ENCODE data around the gene ANKRD39. TPM values are rescaled to one million over a fixed set of nuclear protein-coding genes. Genes with fewer than 3 reads are reported as not detected.

The ANKRD39 gene
- total and polyA plus RNA-seq, 2 of the 4 experiments (the other 2 are of a cell fraction): 12.5 to 17.0 TPM

DNA sequence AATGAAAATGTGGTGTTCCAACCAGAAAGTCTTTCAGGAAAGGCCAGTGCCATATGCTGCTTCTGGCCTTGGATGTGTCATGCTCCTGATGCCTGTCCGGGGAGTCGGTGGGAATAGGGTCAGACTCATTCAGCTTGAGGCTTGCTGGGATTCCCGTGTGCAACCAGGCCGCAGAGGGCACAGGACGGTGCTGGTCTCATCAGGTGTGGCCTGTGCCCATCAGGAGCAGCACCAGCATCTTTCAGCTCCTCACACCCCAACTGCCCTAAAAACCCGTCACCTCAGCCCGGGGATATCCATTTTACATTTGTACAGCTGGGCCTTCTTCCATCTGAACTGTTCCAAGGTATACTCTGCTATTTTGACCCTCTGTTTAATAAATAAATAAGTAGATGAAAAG lies 55.1 kb downstream of the ANKRD39 start:
- Histone ChIP-seq H2AFZ (replicated peaks; ENCODE audit: low read length, poor library complexity) (no peak overlapping the region), H4K20me1 (ENCODE audit: insufficient read depth, low read length) (no peaks in the 10 kb centered on the region), H3K4ac (ENCODE audit: low read depth, low read length) (no peak overlapping the region), H3K9me1 (ENCODE audit: insufficient read depth, low read length) (no peaks in the 10 kb centered on the region), H2BK20ac (ENCODE audit: low read depth, low read length) (no peak overlapping the region), H3K56ac (ENCODE audit: extremely low read depth, insufficient read depth, low read length) (no peak overlapping the region), H3K79me1 (ENCODE audit: low read depth in 1 of 2, low read length in 2 of 2) (no peaks in the 10 kb centered on the region), H3K4me1 (ENCODE audit: control insufficient read depth, insufficient read depth, low read length) (no peaks in the 10 kb centered on the region), H2AK9ac (replicated peaks; ENCODE audit: low read depth, low read length, poor library complexity) (no peak overlapping the region), H2BK120ac (ENCODE audit: low read depth, low read length) (no peak overlapping the region), H3K4me2 (ENCODE audit: low read depth, low read length) (no peak overlapping the region), H2BK15ac (ENCODE audit: low read depth, low read length) (no peak overlapping the region), H3K27ac (ENCODE audit: insufficient read depth, low read length) (no peak overlapping the region), H2AK5ac (ENCODE audit: low read depth, low read length) (no peak overlapping the region), H3K23ac (ENCODE audit: low read depth, low read length) (no peak overlapping the region), H3K9me3 (ENCODE audit: control insufficient read depth, insufficient read depth, low read length) (no peaks in the 10 kb centered on the region), H2BK5ac (ENCODE audit: low read depth, low read length, poor library complexity, severe bottlenecking) (no peak overlapping the region), H3K27me3 (ENCODE audit: control insufficient read depth, insufficient read depth, low read length) (no peaks in the 10 kb centered on the region), H3K36me3 (ENCODE audit: control insufficient read depth, insufficient read depth, low read length) (peaks cover 2% of the 10 kb centered on the region), H4K8ac (ENCODE audit: low read depth in 2 of 2, low read length in 2 of 2) (no peak overlapping the region), H3K4me3 (ENCODE audit: insufficient read depth, low read depth, low read length) (no peak overlapping the region), H3K9ac (ENCODE audit: low read depth, low read length) (no peak overlapping the region), H4K5ac (ENCODE audit: low read depth, low read length) (no peak overlapping the region), H4K91ac (ENCODE audit: insufficient read depth, low read depth, low read length) (no peak overlapping the region), H3K14ac (replicated peaks; ENCODE audit: low read depth, low read length) (no peak overlapping the region), H3K18ac (ENCODE audit: low read depth, low read length) (no peak overlapping the region)
- in situ Hi-C loops (cut with MboI; ENCODE audit: low sequenced_read_pairs) (no loop called here), intact Hi-C loops (cut with micrococcal nuclease) (loop anchor here (5.0 kb wide), 1 partner anchor 40 kb away; the partner anchor contains the start of gene CNNM4), dilution Hi-C loops (cut with HindIII; ENCODE audit: low sequenced_read_pairs, unreplicated experiment) (no loop called here)
- ChIA-PET POLR2A (ENCODE audit: unreplicated experiment) (no interaction called here), CTCF (no interaction called here)
- TF ChIP-seq RCOR1 (IDR thresholded peaks at IDR 0.05; ENCODE audit: insufficient replicate concordance, low read length) (no peak), CEBPB (IDR thresholded peaks at IDR 0.05; ENCODE audit: low read depth, low read length) (no peak), SMC3 (IDR thresholded peaks at IDR 0.05; ENCODE audit: low read depth, low read length) (no peak), MAZ (IDR thresholded peaks at IDR 0.05; ENCODE audit: borderline replicate concordance, low read depth, low read length) (no peak), RAD21 (IDR thresholded peaks at IDR 0.05; ENCODE audit: low read length) (no peak), MAFK (IDR thresholded peaks at IDR 0.05; ENCODE audit: low read depth, low read length) (no peak), BHLHE40 (IDR thresholded peaks at IDR 0.05; ENCODE audit: low read depth, low read length) (no peak), CHD1 (IDR thresholded peaks at IDR 0.05; ENCODE audit: low read depth, low read length) (no peak), RFX5 (IDR thresholded peaks at IDR 0.05; ENCODE audit: low read depth, low read length) (no peak), NFE2L2 (IDR thresholded peaks at IDR 0.05; ENCODE audit: low read depth, low read length) (no peak), POLR2A (IDR thresholded peaks at IDR 0.05; ENCODE audit: low read depth, low read length) (no peak), FOS (IDR thresholded peaks at IDR 0.05; ENCODE audit: low read depth, low read length) (no peak)
- TF ChIP-seq, protein P1, sequence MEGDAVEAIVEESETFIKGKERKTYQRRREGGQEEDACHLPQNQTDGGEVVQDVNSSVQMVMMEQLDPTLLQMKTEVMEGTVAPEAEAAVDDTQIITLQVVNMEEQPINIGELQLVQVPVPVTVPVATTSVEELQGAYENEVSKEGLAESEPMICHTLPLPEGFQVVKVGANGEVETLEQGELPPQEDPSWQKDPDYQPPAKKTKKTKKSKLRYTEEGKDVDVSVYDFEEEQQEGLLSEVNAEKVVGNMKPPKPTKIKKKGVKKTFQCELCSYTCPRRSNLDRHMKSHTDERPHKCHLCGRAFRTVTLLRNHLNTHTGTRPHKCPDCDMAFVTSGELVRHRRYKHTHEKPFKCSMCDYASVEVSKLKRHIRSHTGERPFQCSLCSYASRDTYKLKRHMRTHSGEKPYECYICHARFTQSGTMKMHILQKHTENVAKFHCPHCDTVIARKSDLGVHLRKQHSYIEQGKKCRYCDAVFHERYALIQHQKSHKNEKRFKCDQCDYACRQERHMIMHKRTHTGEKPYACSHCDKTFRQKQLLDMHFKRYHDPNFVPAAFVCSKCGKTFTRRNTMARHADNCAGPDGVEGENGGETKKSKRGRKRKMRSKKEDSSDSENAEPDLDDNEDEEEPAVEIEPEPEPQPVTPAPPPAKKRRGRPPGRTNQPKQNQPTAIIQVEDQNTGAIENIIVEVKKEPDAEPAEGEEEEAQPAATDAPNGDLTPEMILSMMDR (conservative IDR thresholded peaks at IDR 0.05; ENCODE audit: low read depth, low read length): no peak
- TF ChIP-seq, protein P2, sequence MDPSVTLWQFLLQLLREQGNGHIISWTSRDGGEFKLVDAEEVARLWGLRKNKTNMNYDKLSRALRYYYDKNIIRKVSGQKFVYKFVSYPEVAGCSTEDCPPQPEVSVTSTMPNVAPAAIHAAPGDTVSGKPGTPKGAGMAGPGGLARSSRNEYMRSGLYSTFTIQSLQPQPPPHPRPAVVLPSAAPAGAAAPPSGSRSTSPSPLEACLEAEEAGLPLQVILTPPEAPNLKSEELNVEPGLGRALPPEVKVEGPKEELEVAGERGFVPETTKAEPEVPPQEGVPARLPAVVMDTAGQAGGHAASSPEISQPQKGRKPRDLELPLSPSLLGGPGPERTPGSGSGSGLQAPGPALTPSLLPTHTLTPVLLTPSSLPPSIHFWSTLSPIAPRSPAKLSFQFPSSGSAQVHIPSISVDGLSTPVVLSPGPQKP (IDR thresholded peaks at IDR 0.05; ENCODE audit: borderline replicate concordance, low read depth, low read length): no peak
- TF ChIP-seq, protein P3, sequence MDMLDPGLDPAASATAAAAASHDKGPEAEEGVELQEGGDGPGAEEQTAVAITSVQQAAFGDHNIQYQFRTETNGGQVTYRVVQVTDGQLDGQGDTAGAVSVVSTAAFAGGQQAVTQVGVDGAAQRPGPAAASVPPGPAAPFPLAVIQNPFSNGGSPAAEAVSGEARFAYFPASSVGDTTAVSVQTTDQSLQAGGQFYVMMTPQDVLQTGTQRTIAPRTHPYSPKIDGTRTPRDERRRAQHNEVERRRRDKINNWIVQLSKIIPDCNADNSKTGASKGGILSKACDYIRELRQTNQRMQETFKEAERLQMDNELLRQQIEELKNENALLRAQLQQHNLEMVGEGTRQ (IDR thresholded peaks at IDR 0.05; ENCODE audit: low read depth, low read length): no peak
- ATAC-seq (ENCODE audit: low read depth) (no peak), DNase-seq (no peak)
- no TSS peak for BruUV-seq (replicated peaks)
- WGBS, 2 experiments (ENCODE audit: extremely low coverage in 2 of 2, insufficient read length in 1 of 2): 100% methylated on average over 1 of the region's 7 CpGs; no CpG with 5 or more reads in 1 of the 2 experiments

Data from IMR-90 (cell line).